K562 (cell line): Measurements from ENCODE around the gene MYO1D. TPM values are rescaled to one million over a fixed set of nuclear protein-coding genes. Genes with fewer than 3 reads are reported as not detected.

Source experiments
- ATAC-seq: fragments of 200-7000 bp; cut with Tn5 transposase; 3 replicates; pipeline ENCODE4 v1.9.1; 2020; ENCODE audit warnings: moderate library complexity
- BruUV-seq: library from RNA; stranded (reverse); fragments of 400-500 nt; replicated peaks from 2 replicates; lab custom pipeline; 2021; lab: Mats Ljungman, UMichigan
- CTCF ChIA-PET: fragments of 300-600 bp; formaldehyde crosslinking; extraction: SDS; loops from one replicate; lab custom pipeline; 2021; ENCODE audit warnings: low intra/inter-chr PET ratio; lab: Yijun Ruan, JAX
- POLR2A ChIA-PET: fragments of 300-600, 350-650 bp; sonication (Branson Sonifier 250); formaldehyde crosslinking; extraction: SDS; loops from one replicate; lab custom pipeline; 2021; ENCODE audit warnings: antibody characterized with exemption, inconsistent platforms; lab: Yijun Ruan, JAX
- DNase-seq, 4 experiments: peaks; one replicate each; pipeline versions ENCODE4 v3.0.0 to v3.0.0-alpha.2; 2011 to 2018; ENCODE audit warnings: low spot score in 3 of 4, mixed read lengths in 3 of 4; ENCODE audit errors: extremely low read depth in 1 of 4
- FAIRE-seq: peaks from 2 replicates; lab custom pipeline; 2011; peaks lifted over from hg19 to GRCh38; lab: Jason Lieb, UNC
- H2AFZ ChIP-seq: 2 replicates; pipeline ENCODE4 v1.6.0; 2011; ENCODE audit warnings: low read depth, low read length, control low read depth, inconsistent platforms
- H3K27ac ChIP-seq: fragments of 200-600 bp; 3 replicates; pipeline ENCODE4 v1.8.0; 2011; ENCODE audit warnings: low read depth, mild to moderate bottlenecking, control low read depth, inconsistent platforms, low read length, moderate library complexity, mixed read lengths; ENCODE audit errors: extremely low read depth
- H3K27me3 ChIP-seq, 2 experiments: fragments of 300-600 bp in 1 of 2; 2 replicates in 1 of 2; 3 replicates in 1 of 2; pipeline versions ENCODE4 v1.6.0 to v1.8.0; 2011; ENCODE audit warnings: inconsistent platforms in 2 of 2, low read length in 2 of 2, mild to moderate bottlenecking in 1 of 2, mixed read lengths in 1 of 2, moderate library complexity in 1 of 2; ENCODE audit not compliant: control insufficient read depth in 2 of 2, insufficient read depth in 2 of 2
- H3K36me3 ChIP-seq: fragments of 300-600 bp; 3 replicates; pipeline ENCODE4 v1.8.0; 2011; ENCODE audit warnings: mild to moderate bottlenecking, low read length, inconsistent platforms; ENCODE audit not compliant: control insufficient read depth, insufficient read depth
- H3K4me1 ChIP-seq, 2 experiments: fragments of 200-600 bp in 1 of 2; replicated peaks in 1 of 2; 2 replicates in 1 of 2; 3 replicates in 1 of 2; pipeline versions ENCODE4 v1.5.1 to v1.8.0; 2011; ENCODE audit warnings: inconsistent platforms in 2 of 2, low read length in 2 of 2, mild to moderate bottlenecking in 1 of 2, mixed read lengths in 1 of 2, moderate library complexity in 1 of 2; ENCODE audit not compliant: control insufficient read depth in 2 of 2, insufficient read depth in 2 of 2
- H3K4me2 ChIP-seq: 2 replicates; pipeline ENCODE4 v1.6.1; 2011; ENCODE audit warnings: low read length, control low read depth, inconsistent platforms, mixed read lengths; ENCODE audit not compliant: insufficient read depth
- H3K4me3 ChIP-seq: fragments of 200-600 bp; sonication (generic), shearing (Covaris generic); 2 replicates; pipeline ENCODE4 v1.5.1; 2016; ENCODE audit warnings: control low read depth, inconsistent platforms
- H3K79me2 ChIP-seq: fragments of 200-600 bp; 3 replicates; pipeline ENCODE4 v1.8.0; 2011; ENCODE audit warnings: low read length, inconsistent platforms; ENCODE audit not compliant: control insufficient read depth, insufficient read depth
- H3K9ac ChIP-seq, 2 experiments: 2 replicates each; pipeline versions ENCODE4 v1.6.0 to v1.6.1; 2011; ENCODE audit warnings: low read depth in 2 of 2, low read length in 2 of 2, control low read depth in 1 of 2, inconsistent platforms in 1 of 2, mild to moderate bottlenecking in 1 of 2, mixed read lengths in 1 of 2; ENCODE audit not compliant: insufficient read depth in 1 of 2
- H3K9me1 ChIP-seq: one replicate; pipeline ENCODE4 v1.6.0; 2011; ENCODE audit warnings: inconsistent platforms, mild to moderate bottlenecking, low read length, moderate library complexity; ENCODE audit not compliant: control insufficient read depth, insufficient read depth
- H3K9me3 ChIP-seq: replicated peaks from 2 replicates; pipeline ENCODE4 v1.5.1; 2011; ENCODE audit warnings: low read depth, low read length, inconsistent platforms; ENCODE audit not compliant: control insufficient read depth, insufficient read depth
- H4K20me1 ChIP-seq: replicated peaks from 2 replicates; pipeline ENCODE4 v1.6.1; 2011; ENCODE audit warnings: low read length, inconsistent platforms, mixed read lengths; ENCODE audit not compliant: control insufficient read depth, insufficient read depth
- WGBS: fragments of 100-300 bp; shearing (Covaris generic); methylation state at CpG from one replicate; pipeline ENCODE4 v1.1.6; 2016; ENCODE audit warnings: low coverage, mixed read lengths; ENCODE audit not compliant: insufficient coverage; ENCODE audit errors: missing lambda C conversion rate; 5-methylcytosine and 5-hydroxymethylcytosine counted together
- in situ Hi-C: fragments of 300-500 bp; cut with MboI; formaldehyde crosslinking; loops from 4 replicates; pipeline ENCODE4 v1.15.0; 2018; ENCODE audit warnings: inconsistent platforms, mixed read lengths
- intact Hi-C: fragments of 100-400 bp; cut with micrococcal nuclease; formaldehyde crosslinking; loops from 2 replicates; pipeline ENCODE4 v1.14.2; 2022
- polyA plus RNA-seq, 8 experiments: library from polyadenylated mRNA; depleted of rRNA in 4 of 8; stranded (reverse) in 5 of 8; unstranded in 3 of 8; fragments of >200 nt; fragmentation: Nextera tagmentation in 2 of 8; fragmentation: Illumina TruSeq in 1 of 8; extraction: Ambion mirVana in 2 of 8; extraction: Trizol in 1 of 8; gene quantifications; 2 replicates each; pipeline versions ENCODE4 v1.2.1 to v1.2.3, GENCODE V29; 2011 to 2014; ENCODE audit warnings: inconsistent platforms in 1 of 8, missing spikeins in 1 of 8
- total RNA-seq, 7 experiments: library from RNA; depleted of rRNA in 6 of 7; stranded (reverse); fragments of >200 nt in 6 of 7; fragmentation: Illumina TruSeq in 2 of 7; extraction: Trizol in 2 of 7; gene quantifications; 2 replicates each; pipeline versions ENCODE4 v1.2.1 to v1.2.3, GENCODE V29; 2011 to 2021; ENCODE audit warnings: low replicate concordance in 1 of 7
- TF ChIP-seq, protein P1 (sequence below): fragments of 250-450 bp; sonication (Bioruptor Pico); IDR thresholded peaks from 2 replicates; pipeline ENCODE4 v1.8.0; 2022; ENCODE audit warnings: inconsistent platforms
- TF ChIP-seq, protein P2 (sequence below), 2 experiments: fragments of 450-650 bp in 1 of 2; IDR thresholded peaks; 2 replicates each; pipeline ENCODE4 v1.6.1; 2011 to 2017; ENCODE audit warnings: low read depth in 2 of 2, antibody characterized with exemption in 1 of 2, borderline replicate concordance in 1 of 2, low read length in 1 of 2, mild to moderate bottlenecking in 1 of 2, mixed read lengths in 1 of 2; ENCODE audit not compliant: control insufficient read depth in 1 of 2

The MYO1D gene
- total and polyA plus RNA-seq, 9 of the 15 experiments (the other 6 are each of a cell fraction or from before 2014, with no cell fraction given): 2.1 to 71.2 (median 45.4) TPM

DNA sequence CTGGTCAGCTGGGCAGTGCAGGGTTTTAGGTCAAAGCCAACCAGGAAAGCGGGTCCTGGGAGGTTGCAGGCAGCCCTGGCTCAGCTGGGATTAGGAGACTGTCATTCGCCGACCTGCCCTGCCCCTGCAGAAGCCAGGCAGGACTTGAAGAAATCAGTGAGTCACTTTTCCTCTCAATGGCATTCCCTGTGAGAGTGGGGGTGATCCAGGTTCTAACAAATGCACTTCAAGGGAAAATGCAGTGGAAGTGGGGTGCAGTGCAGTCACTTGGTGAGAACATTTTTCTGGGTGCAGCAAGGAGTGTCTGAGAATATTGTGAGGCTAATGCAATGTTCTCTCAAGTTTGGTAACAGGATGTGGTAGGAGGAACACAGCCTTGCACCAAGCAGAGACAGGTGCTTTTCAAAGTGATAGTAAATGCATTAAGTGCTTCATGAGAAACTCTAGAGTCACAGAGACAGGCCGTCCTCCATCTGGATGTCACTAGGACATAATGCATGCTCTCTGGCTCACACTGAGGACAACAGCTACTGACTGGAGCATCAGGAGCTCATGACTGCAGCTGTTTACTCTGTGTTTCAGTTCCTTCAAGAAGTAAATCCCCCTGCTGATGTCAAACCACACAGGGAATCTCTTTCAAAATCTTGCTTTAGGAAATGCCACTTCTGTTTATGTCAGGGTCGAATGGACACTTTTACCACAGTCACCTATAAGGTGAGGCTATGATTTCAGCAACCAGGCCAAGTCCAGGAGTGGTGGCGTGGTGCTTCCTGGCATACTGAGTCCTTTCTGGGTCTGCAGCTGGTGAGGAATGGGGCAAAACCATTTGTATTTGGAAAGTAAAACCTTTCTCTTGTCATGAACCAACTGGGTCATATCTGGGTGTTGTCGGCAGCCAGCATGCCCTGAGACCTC, 373.4 kb downstream of the MYO1D start:
- TF ChIP-seq, protein P1, sequence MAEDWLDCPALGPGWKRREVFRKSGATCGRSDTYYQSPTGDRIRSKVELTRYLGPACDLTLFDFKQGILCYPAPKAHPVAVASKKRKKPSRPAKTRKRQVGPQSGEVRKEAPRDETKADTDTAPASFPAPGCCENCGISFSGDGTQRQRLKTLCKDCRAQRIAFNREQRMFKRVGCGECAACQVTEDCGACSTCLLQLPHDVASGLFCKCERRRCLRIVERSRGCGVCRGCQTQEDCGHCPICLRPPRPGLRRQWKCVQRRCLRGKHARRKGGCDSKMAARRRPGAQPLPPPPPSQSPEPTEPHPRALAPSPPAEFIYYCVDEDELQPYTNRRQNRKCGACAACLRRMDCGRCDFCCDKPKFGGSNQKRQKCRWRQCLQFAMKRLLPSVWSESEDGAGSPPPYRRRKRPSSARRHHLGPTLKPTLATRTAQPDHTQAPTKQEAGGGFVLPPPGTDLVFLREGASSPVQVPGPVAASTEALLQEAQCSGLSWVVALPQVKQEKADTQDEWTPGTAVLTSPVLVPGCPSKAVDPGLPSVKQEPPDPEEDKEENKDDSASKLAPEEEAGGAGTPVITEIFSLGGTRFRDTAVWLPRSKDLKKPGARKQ: no peak
- TF ChIP-seq, protein P2, sequence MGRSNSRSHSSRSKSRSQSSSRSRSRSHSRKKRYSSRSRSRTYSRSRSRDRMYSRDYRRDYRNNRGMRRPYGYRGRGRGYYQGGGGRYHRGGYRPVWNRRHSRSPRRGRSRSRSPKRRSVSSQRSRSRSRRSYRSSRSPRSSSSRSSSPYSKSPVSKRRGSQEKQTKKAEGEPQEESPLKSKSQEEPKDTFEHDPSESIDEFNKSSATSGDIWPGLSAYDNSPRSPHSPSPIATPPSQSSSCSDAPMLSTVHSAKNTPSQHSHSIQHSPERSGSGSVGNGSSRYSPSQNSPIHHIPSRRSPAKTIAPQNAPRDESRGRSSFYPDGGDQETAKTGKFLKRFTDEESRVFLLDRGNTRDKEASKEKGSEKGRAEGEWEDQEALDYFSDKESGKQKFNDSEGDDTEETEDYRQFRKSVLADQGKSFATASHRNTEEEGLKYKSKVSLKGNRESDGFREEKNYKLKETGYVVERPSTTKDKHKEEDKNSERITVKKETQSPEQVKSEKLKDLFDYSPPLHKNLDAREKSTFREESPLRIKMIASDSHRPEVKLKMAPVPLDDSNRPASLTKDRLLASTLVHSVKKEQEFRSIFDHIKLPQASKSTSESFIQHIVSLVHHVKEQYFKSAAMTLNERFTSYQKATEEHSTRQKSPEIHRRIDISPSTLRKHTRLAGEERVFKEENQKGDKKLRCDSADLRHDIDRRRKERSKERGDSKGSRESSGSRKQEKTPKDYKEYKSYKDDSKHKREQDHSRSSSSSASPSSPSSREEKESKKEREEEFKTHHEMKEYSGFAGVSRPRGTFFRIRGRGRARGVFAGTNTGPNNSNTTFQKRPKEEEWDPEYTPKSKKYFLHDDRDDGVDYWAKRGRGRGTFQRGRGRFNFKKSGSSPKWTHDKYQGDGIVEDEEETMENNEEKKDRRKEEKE (IDR thresholded peaks at IDR 0.05; ENCODE audit: borderline replicate concordance in 1 of 2, control insufficient read depth in 1 of 2, low read depth in 2 of 2, low read length in 1 of 2): no peak
- Histone ChIP-seq H2AFZ (no peak overlapping the region), H3K36me3 (no peaks in the 10 kb centered on the region; the same call in 2 of the 3 replicates), H3K27me3 (no peaks in the 10 kb centered on the region), H3K79me2 (no peaks in the 10 kb centered on the region), H3K9ac (peak overlapping the region in 1 of 2 experiments; percentile 56; a peak in 2 of 4 replicates), H3K9me1 (no peaks in the 10 kb centered on the region), H3K4me1 (0 out of 5 replicates have a peak, but pooled peaks cover 0 to 3% of the 10 kb centered on the region in 2 experiments), H3K9me3 (no peaks in the 10 kb centered on the region), H3K4me3 (no peak overlapping the region), H3K27ac (no peak overlapping the region), H4K20me1 (0 out of 2 replicates have a peak, but pooled peaks cover under 1% of the 10 kb centered on the region), H3K4me2 (no peak overlapping the region)
- DNase-seq: no peak
- POLR2A ChIA-PET: interaction anchor here (0.6 to 0.9 kb wide), 3 partner anchors 15 to 1037 kb away, joined by 3 to 4 read pairs (median 3); no protein-coding TSS in a partner anchor
- BruUV-seq: no TSS peak
- no peak for ATAC-seq
- FAIRE-seq: no peak
- CTCF ChIA-PET: no interaction called here
- WGBS: 53% methylated on average over 7 of the region's 7 CpGs
- in situ Hi-C loops (no loop called here), intact Hi-C loops (no loop called here)
